Measurements from ENCODE around the gene MYOD1.

MYOD1 gene

GRCh38 chr11:17714870-17715269 is 4.5 kb upstream of the MYOD1 start:
- no peak for TF ChIP-seq CTCF (IDR thresholded peaks at IDR 0.05; ENCODE audit: low read depth, low read length)
- no peak for DNase-seq (ENCODE audit: low read depth, low spot score)
- no peak overlapping the region for H3K4me3 ChIP-seq (ENCODE audit: low read depth, low read length)
- in situ Hi-C loops (cut with HindIII; ENCODE audit: low sequenced_read_pairs) = no loop called here

GRCh38 chr11:17716807-17717206 is 2.6 kb upstream of the MYOD1 start:
- in situ Hi-C loops (cut with HindIII; ENCODE audit: low sequenced_read_pairs) = no loop called here
- TF ChIP-seq CTCF (IDR thresholded peaks at IDR 0.05; ENCODE audit: low read depth, low read length) = no peak
- no peak for DNase-seq (ENCODE audit: low read depth, low spot score)
- no peak overlapping the region for H3K4me3 ChIP-seq (ENCODE audit: low read depth, low read length)

- TF ChIP-seq CTCF (IDR thresholded peaks at IDR 0.05; ENCODE audit: low read depth, low read length) = no peak
- H3K4me3 ChIP-seq (ENCODE audit: low read depth, low read length) = no peak overlapping the region
- in situ Hi-C loops (cut with HindIII; ENCODE audit: low sequenced_read_pairs) = no loop called here
- no peak for DNase-seq (ENCODE audit: low read depth, low spot score)
Measured at GRCh38 chr11:17718015-17718414, 1.4 kb upstream of the MYOD1 start.

- no peak for TF ChIP-seq CTCF (IDR thresholded peaks at IDR 0.05; ENCODE audit: low read depth, low read length)
- in situ Hi-C loops (cut with HindIII; ENCODE audit: low sequenced_read_pairs) = no loop called here
- H3K4me3 ChIP-seq (ENCODE audit: low read depth, low read length) = no peak overlapping the region
Measured at GRCh38 chr11:17718510-17718962, 835 bp upstream of the MYOD1 start.

GRCh38 chr11:17719938-17720795 is 796 bp downstream of the MYOD1 start:
- no peak for DNase-seq (ENCODE audit: low read depth, low spot score)
- peak; percentile 19 for TF ChIP-seq CTCF (IDR thresholded peaks at IDR 0.05; ENCODE audit: low read depth, low read length)
- in situ Hi-C loops (cut with HindIII; ENCODE audit: low sequenced_read_pairs) = no loop called here
- H3K4me3 ChIP-seq (ENCODE audit: low read depth, low read length) = peak overlapping the region; percentile 28

More at GRCh38 chr11:17718510-17718962, 835 bp upstream of the MYOD1 start:
- no peak for DNase-seq (ENCODE audit: low read depth, low spot score)

- no peak for TF ChIP-seq CTCF (IDR thresholded peaks at IDR 0.05; ENCODE audit: low read depth, low read length)
- no peak for DNase-seq (ENCODE audit: low read depth, low spot score)
- H3K4me3 ChIP-seq (ENCODE audit: low read depth, low read length) = peak overlapping the region; percentile 28
- in situ Hi-C loops (cut with HindIII; ENCODE audit: low sequenced_read_pairs) = no loop called here
Measured at GRCh38 chr11:17720796-17721171, 1.4 kb downstream of the MYOD1 start.

All from astrocyte of the spinal cord (primary cell).